Glomerular endothelial cell (primary cell): ENCODE measurements around the gene PLA2R1. TPM values are rescaled to one million over a fixed set of nuclear protein-coding genes. Genes with fewer than 3 reads are reported as not detected.
"Not testable (repeated sequence)": the region's sequence is repeated elsewhere in the genome, so short reads cannot be mapped to it uniquely, and the experiment has no call there.

Experiments used
- DNase-seq: peaks from one replicate; pipeline ENCODE4 v3.0.0-alpha.2; 2011; ENCODE audit warnings: low read depth, low spot score; ENCODE audit errors: extremely low read depth
- total RNA-seq: library from RNA; depleted of rRNA; stranded (reverse); fragments of >200 nt; gene quantifications from 2 replicates; pipeline ENCODE4 v1.2.3, GENCODE V29; 2015

PLA2R1 gene
- total RNA-seq, 1 donor from 2014 or later: 14.5 TPM

DNA sequence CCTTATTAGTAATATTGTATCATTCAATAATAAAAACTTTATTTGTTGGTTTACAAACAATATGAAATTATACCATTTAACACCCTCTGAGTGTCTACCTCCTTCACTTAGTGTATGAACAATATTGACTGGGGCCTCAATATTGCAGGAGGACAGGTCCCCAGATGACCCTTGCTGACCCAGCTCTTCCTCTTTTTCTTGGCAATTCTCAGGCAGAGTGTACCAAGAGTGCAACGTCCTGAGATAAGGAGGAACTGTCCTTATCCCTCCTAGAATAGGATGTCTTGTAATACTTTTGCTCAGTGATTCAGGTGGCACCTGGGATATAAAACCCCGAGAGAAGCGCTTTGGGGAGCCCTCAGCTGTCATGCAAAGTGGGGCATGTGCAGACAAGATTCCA, 76.8 kb downstream of the PLA2R1 start:
- no peak for DNase-seq

DNA sequence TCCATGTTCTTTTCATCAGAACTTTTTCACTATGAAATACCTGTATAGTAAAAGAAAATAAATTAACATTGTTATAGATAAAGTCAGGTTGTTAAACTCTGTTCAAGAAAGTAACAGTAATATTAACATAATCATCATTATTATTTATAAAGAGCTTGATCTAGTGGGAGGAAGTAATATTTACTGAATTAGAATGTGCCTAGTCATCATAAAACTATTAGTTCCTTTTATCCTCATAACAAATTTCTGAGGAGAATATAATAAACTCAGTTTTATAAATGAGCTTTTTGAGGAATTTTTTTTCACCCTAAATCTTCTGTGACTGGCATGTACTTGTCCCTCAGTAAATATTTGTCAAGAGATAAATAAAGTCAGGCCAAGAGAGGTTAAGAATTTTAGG, 78.4 kb downstream of the PLA2R1 start:
- DNase-seq: no peak

DNA sequence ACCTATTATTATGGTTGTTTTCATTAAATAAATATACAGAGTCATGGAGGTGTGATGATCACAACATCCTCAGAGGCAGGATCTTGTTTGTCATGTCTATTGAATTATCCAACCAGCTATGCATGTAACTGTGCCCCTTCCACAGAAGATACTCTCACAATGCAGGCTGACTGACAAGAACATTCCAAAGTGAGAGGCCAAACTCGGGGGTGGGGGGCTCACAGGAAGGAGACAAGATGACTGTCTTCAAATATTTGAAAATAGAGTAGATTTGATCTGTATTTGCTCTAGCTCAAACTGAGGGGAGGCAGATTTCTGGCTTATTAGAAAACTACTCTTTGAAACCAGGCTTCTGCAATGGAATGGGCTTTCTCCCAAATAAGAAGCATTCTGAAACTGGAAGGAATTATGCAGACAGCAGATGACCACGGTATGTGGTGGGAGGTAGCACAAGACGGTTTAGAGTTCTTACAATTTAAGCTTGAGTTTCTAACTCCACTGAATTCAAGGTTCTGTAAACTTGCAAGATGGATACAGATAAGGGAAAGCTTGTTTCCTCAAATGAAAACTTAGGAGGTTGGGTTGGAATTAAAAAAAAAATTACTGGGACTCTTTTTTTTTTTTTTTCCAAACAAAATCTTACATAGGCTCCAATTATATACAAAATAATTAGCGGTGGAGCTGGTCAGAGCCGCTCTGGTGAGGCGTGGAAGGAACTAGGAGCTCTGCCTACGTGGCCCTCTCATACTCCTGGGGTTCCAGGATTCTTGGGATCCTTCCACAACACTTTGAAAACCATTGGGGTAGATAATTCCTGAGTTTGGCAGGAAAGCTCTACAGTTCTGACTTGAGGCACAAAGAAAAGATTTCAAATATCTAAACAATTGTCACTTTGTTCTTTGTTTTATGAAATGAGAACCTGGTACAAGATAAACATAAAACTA, 79.3 kb downstream of the PLA2R1 start:
- no peak for DNase-seq

DNA sequence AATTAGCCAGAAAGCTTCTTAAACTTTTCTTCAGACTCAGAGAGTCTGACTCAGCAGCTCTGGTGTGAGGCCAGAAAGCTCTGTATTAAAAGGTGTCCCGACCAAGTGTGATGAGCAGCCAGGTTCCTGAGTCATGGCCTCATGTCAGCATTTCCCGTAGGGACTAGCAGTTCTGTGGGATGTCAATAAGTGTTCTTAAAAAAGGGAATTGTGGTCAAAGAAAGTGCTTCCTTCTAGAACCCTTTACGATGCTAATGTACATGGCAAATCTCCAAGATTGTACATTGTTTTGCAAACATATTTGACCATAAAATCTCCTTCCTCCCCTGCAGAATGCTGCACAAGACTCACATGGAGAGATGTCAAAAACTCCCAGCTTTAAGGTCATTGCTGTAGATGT, 80.1 kb downstream of the PLA2R1 start:
- DNase-seq: no peak

DNA sequence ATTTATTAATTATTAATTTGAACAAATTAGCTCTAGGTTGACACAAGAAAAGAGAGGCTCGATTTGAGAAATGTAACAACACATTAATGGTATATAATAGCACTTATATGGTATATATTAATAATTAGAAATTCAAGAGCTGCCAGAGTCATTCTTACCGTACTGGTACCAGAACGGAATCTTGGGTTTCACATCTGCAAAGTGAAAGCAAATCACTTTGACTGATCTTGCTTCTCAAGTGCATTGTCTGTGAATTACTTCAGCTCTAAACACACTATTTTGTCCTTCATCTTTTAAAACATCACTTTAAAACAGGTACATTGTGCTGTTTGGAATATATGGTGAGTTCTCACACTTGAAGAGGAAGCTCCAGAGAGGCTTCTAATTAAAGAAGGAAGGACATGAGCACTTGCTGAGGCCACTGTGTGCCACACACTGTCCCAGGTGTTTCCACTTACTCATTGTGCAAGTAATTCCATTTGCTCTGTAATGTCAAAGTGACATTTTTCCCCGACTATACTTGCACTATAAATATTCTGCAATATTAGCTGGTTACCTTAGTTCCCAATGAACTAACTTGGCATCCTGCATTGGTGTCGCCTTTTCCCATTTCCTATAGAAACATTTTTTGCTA, 85.8 kb downstream of the PLA2R1 start:
- no peak for DNase-seq

DNA sequence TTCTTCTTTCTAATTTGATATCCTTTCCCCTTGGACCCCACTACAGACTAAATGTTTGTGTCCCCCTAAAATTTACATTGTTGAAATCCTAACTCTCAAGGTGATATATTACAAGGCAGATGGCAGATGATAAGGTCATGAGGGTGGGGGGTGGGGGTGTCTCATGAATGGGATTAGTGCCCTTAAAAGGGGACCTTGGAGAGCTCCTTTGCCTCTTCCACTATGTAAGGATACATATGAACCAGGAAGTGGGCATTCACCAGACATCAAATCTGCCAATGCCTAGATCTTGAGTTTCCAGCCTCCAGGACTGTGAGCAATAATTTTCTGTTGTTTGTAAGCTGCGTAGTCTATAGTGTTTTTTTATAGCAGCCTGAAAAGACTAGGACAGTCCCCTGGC, 89.1 kb downstream of the PLA2R1 start:
- DNase-seq: no peak

DNA sequence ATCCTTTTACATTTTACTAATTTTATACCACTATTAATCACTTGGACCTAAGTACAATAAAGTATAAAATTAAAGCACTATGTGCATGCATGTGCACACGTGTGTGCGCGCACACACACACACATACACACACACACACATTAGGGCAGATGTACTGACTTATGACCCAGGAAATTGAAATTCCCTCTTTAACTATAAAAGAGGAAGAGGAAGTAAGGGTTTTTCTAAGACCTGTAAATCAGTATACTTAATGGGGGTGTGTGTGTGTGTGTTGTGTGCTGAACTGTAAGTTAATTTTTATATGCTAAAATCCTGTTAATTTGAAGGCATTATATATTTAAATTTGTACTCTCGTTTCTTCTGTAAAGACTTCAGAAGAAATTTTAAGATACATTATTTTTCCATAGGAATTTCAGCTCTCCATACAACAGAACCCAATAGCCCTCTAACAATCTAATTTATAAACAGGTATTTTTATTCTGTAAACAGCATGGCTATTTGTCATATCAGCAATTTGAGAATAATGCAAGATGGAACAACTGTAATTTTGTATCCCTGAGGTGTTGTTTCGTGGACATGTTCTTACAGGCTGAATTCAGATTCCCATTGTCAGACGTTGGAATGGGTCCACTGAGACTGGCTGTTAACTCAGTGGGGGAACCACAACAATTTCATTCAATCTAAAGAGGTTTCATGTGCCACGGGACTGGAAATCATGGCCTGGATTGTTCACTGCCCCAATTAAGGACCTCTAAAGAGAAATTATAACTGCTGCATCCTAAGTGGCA, 90.9 kb downstream of the PLA2R1 start:
- DNase-seq: no peak

DNA sequence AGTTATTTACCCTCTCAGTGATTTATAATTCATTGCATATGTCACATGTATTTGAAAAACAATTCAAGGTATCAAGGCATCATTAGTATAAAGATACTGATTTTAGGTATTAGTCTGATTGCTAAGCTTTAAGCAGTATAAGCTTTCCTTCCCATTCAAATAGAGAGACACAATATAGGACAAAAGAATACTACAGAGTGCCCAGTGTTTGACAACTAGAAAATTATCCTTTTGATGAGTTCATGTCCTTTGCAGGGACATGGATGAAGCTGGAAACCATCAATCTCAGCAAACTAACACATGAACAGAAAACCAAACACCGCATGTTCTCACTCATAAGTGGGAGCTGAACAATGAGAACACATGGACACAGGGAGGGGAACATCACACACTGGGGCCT, 91.9 kb downstream of the PLA2R1 start:
- DNase-seq: not testable (repeated sequence)

DNA sequence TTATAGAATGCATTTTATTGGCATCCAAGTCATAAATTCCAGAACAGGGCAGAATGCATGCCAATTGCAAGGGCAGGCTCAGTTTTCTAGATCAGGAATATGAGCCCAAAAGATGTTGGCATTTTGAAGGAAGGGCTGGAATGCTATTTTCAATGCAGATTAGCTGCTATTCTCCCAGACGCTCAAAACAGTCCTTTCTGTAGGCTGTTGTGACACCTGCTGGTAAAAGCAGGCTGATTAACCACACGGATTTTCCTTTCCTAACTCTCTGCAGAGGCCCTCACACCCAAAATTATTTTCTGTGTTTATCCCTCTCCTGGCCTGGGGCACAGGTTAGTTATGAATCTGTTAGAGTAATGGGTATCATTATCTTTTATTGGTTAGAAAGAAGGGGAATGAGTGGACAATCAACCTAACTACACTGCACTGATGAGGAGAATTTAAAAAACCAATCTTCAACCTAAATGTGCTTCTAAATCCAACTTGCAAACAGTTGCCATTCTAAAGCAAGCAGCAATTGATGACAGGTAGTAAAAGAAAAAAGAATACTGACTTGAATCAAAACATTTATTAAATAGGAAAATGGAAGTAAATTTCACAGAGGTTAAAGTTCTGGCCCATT, 94.0 kb downstream of the PLA2R1 start:
- DNase-seq: no peak

DNA sequence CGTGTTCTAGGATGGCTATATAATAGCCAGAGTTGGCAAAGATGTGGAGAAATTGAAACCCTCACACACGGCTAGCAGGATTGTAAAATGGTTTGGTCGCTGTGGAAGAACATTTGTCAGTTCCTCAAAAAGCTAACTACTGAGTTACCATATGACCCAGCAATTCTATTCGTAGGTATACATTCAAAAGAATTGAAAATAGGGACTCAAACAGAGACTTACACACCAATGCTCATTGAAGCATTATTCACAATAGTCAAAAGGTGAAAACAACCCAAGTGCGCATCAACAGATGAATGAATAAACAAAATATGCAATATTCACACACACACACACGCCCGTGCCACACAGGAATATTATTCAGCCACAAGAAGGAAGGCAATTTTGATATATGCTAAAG, 98.7 kb downstream of the PLA2R1 start:
- no peak for DNase-seq

DNA sequence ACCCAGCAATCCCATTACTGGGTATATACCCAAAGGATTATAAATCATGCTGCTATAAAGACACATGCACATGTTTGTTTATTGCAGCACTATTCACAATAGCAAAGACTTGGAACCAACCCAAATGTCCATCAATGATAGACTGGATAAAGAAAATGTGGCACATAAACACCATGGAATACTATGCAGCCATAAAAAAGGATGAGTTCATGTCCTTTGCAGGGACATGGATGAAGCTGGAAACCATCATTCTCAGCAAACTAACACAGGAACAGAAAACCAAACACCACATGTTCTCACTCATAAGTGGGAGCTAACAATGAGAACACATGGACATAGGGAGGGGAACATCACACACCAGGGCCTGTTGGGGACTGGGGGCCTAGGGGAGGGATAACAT, 99.9 kb downstream of the PLA2R1 start:
- not testable (repeated sequence) for DNase-seq

DNA sequence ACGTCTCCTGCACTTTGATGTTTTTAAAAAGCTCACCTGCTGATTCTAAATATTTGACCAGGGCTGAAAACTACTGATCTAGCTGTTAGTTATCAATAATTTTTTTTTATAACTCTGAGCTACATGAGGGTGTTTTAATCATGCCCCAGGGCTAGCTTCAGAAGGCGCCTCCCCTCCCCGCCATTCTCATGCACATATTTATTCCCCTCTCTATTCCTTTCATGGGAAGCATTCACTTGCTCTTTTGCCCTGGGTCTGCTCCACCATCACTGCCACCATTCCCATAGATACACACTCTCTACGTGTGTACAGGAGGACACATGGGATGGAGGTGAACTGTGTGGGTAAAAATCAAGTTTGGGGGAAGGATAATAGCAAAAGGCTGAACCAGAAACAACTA, 101.0 kb downstream of the PLA2R1 start:
- DNase-seq: no peak

DNA sequence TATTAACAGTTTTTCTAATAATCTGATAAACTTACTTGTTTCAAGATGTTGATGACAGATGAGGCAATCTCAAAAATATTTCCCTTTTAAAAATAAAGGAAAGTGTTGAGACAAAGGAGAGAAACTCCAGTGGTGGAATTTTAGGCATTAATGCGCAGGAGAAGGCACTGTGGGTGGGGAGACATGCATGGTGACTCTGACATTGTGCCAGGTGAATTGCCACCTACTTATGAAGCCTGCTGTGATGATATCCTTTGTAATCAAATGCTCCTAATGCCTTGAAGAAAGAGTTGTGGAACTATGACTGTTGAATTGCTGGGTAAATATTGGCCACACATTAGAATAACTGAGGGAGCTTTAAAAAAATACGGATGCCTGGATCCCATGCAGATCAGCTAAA, 101.4 kb downstream of the PLA2R1 start:
- DNase-seq: no peak

DNA sequence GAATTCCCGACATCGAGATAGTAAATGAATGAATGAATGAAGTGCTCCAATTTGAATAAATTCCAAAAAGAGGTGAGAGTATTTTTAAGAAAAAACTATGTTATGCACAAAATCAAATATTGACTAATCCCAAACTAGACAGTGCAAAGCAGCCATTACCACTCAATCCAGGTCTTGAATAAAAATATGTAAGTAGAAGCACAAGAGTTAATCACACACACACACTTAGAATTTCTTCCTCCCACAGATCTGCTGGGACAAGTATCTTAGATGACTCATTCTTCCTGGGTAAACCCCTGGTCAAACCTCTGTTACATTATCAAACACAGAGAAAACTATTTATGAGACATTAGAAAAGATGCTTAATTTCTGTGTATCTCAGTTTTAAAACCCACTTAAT, 102.0 kb downstream of the PLA2R1 start:
- no peak for DNase-seq

DNA sequence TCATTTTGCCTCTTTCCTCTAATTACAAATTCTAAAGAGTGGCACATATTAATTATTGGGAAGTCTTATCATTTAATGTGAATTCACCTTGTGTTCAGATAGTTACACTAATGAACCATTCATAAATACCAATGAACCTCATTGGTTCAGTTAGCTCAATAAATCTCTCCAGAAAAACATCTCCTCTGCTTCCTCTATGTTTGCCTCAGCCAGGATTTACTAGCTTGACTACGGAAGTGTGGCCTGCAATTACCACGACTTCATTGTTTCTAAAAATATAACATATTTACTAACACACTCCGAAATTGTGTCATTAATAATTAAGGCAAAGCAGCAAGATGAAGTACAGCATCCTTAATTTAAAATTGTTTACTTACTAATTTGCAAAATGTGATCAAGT, 103.3 kb downstream of the PLA2R1 start:
- DNase-seq: no peak

DNA sequence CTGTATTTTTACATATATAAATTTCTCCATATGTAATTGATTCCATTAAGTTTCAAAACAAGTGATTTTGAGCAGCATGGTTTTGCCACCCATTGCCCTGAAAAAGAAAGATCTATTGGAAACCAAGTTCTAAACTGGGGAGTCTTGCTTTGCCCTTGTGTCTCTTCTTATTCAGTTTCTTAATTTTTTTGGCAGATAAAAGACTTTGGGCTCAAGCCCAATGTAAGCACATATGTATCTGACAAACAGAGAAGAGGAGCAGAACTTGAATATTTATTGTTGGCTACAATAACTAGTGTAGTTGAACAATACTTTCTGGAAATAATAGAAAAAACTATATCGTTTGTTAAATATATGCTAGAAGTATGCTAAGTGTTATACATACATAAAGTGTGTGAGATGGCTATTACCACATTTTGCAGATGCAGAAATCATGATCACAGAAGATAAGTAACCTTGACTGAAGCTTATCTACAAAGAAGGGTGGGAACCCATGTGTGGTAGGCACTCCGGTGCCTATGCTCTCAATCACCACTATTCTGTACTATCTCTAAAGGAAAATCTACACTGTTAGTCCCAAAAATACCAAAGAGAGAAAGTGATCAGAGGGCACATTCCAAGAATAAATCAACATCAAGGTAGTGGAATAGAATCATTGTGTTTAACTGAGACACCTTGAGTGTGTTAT, 109.1 kb downstream of the PLA2R1 start:
- no peak for DNase-seq

DNA sequence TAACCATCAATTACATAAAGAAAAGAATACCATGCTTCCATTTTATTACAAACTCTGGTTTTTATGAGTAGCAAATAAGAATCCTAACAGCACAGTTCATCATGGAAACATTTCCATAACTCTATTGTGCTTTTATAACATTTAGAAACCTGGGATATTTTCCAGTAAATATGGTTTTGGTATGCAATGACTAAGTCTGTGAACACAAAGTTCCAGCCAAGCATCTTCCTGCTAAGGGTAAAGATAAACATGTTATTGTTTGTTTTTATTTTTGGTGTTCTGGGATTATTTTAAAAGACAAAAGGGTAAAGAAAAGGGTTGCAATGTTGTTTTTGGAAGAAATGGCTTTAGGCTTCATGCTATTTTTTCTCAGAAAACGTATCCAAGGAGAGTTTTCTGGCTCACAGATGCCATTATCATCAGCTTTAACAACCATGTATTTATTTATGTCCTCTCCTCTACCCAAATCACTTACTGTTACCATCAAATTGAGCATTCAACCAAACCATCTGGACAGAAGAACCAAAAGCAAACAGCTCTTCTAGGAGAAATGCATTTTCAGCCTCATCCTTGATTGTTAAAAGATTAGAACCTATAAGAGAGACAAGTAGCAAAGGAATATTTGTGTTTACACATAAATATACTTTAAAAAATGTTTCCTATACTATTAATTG, 116.0 kb downstream of the PLA2R1 start:
- peak; percentile 72 for DNase-seq

DNA sequence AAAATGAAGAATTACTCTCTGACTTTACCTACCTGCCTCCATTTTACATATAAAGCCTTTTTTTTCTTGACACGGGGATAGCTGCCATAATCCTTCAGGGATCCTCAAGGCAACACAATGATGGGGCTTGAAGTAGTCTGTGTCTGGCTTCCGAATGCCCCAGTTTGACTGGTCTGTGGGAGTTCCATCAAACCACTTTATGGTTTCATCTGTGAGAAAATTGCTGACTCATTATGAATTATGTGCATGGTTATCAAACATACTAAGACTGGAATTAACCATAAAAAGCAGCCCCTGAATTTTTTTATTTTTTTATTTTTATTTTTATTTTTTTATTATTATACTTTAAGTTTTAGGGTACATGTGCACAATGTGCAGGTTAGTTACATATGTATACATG, 117.5 kb downstream of the PLA2R1 start:
- no peak for DNase-seq

DNA sequence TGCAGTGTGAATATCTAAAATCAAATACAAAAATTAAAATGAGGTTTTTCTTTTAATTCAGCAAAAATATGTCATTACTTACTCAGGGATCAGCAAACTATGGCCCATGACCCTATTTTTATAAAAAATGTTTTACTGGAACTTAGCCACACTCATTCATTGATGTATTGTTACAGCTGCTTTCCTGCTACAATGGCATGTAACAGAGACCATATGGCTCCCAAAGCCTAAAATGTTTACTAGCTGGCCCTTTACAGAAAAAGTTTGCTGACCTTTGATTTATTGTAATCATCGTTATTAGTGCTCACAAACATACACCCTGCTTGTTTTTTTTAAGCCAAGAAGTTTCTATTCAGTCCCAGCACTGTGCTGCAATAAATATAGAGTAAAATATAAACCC, 120.3 kb downstream of the PLA2R1 start:
- no peak for DNase-seq

DNA sequence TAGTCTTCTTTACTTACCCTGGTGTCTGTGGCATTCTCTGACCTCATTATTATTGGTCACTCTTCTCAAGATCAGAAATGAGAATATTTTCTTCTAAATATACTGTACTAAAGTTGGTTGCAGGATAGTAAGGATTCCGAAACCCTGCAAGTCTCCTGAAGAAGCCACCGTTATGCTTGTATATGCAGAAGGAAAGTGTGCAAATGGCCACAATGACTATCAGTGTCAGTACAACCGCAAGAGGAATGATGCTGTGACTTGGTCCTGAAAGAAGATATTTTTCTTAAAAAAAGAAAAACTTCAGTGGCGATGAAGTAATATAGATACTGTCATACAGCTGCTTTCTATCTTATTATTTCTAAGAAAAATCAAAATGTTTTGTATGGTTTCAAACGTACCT, 120.7 kb downstream of the PLA2R1 start:
- no peak for DNase-seq
